HG02840 (cell line): ENCODE results near the gene ANGPTL5.
"Not testable (repeated sequence)": the region's sequence is repeated elsewhere in the genome, so short reads cannot be mapped to it uniquely, and the experiment has no call there.

ENCODE experiments used
- ATAC-seq: cut with Tn5 transposase; IDR thresholded peaks from one replicate; pipeline ENCODE4 v1.9.1; 2021; ENCODE audit warnings: mild to moderate bottlenecking, moderate library complexity, moderate number of reproducible peaks; ENCODE audit not compliant: unreplicated experiment, low FRiP score

Gene ANGPTL5

DNA sequence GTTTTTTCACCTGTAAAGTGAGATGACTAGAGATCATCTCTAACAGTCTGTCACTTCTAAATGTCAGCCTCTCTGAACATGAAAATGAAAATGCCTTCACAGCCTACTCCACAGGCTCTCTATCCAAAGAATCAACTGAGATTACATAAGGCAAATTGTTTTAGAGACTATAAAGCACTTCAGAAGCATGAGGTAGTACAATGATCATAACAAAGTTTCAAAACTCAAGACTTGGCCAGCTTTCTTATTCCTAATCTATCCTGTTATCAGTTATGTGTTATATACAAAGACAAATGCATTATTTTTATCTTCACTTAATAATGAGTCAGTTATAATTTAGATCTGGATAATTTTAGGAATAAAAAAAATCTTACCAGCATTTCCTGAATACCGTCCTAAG is 21.8 kb downstream of the ANGPTL5 start:
- no peak for ATAC-seq

- ATAC-seq = no peak
These were observed 26.6 kb downstream of the ANGPTL5 start for GRCh38 chr11:101889767-101890166.

GRCh38 chr11:101885631-101886030 is 30.7 kb downstream of the ANGPTL5 start:
- ATAC-seq = no peak

DNA sequence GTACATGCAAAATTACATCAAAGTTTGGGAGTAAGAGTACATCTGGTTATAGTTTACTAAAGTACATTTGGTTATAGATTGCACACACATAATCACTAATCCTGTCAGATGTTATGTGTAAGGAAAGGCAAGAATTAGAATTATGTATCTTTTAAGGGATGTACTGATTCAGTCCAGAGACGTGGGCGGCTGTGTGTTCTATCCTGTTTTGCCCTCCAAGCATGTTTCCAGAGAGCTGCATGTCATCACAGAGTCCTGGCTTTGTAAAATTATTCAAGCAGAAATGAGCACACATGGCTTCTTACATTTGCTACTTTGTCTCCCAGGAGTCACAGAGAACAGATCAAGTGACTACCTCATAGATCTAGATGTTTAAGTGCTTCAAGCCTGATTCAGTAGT is 34.7 kb downstream of the ANGPTL5 start:
- no peak for ATAC-seq

DNA sequence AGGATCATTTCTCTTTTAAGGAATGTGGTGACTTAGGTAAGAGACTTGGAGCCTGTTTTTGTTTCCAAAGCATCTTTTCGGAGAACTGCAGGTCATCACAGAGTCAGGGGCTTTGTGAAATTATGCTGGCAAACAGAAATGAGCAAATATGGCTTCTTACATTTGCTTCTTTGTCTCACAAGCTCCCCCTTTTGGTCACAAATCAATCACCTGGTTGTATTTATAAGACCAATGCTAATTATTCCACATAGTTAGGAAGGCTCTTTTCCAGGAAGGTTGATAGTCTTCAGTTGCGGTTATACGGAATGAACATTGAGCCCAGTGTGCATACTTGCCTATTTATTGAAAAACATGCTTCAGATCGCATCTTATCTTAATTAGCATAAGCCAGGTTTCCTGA is 36.1 kb downstream of the ANGPTL5 start:
- ATAC-seq = no peak

GRCh38 chr11:101872171-101872882 is 44.0 kb downstream of the ANGPTL5 start:
- no peak for ATAC-seq

- ATAC-seq = no peak
These were observed 45.8 kb downstream of the ANGPTL5 start for GRCh38 chr11:101870510-101870909.

DNA sequence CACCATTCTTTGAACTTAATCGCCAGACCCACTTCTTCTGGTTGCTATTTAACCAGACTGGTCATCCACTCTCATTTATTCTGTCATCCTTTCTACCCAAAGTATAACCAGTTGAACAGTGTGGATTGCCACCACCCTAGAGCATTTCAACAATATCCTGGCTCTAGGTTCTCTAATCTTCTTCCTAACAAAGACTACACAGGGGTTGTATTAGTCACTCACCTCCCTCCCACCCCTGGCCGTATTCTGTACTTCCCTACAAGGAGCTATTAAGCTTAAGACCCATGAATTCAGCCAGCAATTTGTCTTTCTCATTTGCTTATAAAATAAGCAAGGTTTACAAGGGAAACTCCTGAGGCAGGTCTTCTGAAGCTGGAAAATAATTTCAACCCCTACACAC is 48.4 kb downstream of the ANGPTL5 start:
- no peak for ATAC-seq

DNA sequence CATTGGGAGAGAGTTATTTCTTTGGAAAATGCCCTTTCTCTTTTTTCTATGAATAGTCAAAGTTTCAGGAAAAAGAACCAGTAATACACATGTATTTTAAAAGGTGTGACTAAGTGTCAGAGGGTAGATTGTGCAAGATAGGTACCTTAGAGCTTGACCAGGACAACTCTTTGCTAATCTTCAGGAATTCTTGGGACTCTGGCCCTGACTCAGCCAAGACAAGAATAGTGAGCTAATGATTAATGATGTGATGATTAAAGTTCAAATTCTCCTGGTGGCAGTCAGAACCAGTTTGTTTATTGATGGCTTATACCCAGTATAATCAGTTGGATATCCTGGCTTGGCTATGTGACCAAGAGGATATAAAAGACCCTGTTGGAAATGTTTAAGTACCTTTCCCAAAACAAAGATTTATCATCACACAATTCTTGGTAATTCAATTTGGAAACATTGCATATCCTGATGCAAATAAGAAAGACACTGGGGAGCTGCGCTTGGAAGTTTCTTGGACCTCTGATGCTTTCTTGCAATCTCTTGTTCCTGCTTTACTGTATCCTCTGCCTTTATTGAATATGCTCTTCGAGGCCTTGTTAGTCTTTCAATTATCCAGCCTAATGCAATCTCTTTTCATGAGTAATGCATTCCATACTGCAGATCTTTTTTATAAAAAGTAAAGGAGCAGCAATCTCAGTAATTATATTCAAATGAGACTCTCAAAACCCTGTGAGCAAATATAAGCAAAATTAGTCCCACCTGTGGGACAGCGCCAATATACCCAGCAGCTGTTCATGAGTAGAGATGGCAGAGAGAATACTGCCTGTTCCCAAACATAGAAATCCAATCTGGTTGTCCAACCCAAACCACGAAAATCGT is 49.5 kb downstream of the ANGPTL5 start:
- no peak for ATAC-seq

DNA sequence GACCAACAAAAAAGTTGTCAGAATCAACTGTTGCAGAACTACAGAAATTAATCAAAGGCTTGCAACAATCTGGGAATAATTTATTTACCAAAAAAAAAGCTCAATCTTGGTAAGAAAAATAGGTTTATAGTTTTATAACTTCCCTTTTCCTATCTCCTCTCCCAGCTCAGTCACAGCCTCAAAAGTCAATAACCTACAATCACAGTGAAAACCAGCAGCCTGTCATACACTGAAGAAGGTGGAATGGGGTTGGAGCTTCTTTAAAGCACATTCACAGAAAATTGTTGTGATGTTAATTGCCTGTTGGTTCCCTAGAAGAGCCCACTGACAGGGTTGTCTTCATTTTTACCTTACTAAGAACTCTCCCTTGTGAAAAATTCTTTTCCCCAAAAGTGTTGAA is 52.2 kb downstream of the ANGPTL5 start:
- no peak for ATAC-seq

GRCh38 chr11:101863361-101863760 is 53.0 kb downstream of the ANGPTL5 start:
- ATAC-seq = no peak

DNA sequence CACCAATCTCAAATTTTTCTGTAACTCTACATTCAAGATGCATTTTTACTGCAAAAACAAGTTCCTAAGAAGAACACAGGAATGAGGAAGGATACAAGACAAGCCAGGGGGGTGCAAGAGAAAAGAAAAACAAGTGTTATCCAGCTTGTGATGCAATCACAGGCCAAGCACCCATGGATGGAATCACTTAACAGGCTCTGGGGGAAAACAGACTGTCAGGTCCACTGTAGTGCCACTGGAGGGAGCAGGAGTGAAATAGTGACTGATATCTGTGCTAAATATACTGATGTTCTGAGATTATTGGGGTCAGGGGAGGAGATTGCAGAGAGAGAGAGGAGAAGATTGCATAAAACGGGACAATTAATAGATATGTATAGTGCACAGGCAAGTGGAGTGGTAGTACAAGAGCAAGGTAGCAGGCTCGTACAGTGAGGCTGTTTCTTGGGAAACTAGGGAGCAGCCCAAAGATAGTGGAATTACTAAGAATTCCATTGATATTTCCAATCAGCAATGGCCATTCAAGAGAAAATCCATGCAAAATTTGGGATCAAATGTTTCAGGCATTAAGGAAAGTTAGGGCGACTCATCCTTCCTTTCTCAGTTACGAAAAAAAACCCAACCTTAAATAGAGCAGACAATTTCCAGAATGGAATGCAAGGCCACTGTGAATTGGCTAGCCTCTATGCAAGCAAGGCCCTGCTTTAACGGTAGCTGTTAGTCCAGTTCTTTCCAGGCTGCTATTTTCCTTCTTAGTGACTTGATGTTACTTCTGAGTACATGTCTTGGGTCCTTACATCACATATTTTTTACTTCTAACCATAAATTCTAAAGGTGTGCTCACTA is 53.7 kb downstream of the ANGPTL5 start:
- ATAC-seq = no peak

DNA sequence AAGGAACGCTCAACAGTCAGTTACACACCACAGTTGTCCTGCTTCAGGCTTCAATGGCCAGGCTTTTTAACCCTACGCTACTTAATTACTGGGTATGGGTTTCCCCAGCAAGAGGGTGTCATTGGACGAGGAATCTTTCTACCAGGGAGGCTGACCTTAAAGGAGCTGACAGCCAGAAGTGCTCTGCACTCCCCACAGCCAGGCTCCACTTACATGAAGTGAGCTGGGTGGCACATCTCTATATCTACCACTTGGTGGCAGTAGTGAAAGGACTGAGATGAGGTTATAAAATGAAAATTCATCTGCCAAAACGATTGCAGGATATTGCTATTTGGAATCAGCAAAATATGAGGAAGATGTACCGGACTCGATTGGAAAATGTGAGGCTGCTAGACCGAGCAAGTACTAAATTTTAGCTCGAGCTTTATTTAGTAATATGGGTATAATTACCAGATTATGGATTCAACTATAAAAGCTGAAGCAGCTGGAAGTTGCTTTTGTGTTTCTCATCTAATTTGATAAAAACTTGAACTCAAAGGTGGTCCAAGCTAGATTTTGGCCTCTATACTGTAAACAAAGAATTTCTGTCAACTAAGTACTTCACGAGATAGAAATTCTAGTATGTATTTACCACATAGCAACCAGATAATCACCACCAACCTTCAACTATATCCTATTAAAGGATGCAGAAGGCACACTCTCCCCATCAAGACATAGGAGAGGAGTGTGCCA is 55.5 kb downstream of the ANGPTL5 start:
- no peak for ATAC-seq

- ATAC-seq = not testable (repeated sequence)
These were observed 64.1 kb downstream of the ANGPTL5 start for GRCh38 chr11:101852260-101852659.

DNA sequence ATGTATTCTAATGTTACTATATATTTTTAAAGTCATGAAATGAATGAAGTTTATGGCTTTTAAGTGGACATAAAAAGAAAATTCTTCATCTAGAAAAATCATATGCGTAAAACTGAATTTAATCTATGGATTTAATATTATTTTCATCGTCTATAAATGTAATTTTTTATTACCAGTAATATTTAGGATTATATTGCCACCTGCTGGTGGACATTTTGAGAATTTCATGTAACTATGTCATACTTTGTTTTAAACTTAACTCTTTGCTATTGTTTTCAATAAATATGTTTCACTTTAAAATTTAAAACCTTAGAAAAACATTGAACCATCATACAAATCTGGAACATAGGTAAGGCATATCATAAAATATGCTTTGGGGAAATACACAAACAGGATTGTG is 68.1 kb downstream of the ANGPTL5 start:
- no peak for ATAC-seq

DNA sequence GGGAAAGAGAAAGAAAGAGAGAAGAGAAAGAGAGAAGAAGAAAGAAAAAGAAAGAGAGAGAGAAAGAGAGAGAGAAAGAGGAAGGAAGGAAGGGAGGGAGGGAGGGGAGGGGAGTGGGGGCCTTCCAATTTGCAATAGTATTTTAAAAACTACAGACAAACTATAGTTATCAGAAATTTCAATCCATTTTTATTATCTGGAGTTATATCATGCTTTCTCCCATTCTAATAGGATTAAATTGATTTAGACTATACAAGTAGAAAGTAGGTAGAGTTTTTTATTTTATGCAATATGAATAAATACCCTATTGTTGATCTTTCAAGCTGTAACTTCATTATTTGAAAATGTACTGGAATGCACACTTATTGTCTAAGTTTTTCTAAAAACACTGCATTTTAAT is 71.7 kb downstream of the ANGPTL5 start:
- ATAC-seq = no peak

GRCh38 chr11:101840704-101841103 is 75.6 kb downstream of the ANGPTL5 start:
- ATAC-seq = no peak
